Mesenteric fat pad (tissue), 1 donor: ENCODE results near the gene RGS12. TPM values are rescaled to one million over a fixed set of nuclear protein-coding genes. Genes with fewer than 3 reads are reported as not detected.

Experiments
- DNase-seq: peaks from one replicate; pipeline ENCODE4 v3.0.0-alpha.2; 2020; ENCODE audit warnings: low spot score
- total RNA-seq: library from RNA; stranded (reverse); fragmentation: NEBNext Ultra II Directional; extraction: Animal tissue kit (Norgen Biotek cat#: 25700); gene quantifications from one replicate; pipeline ENCODE4 v1.2.1, GENCODE V29; 2021
- donor health status: DM: yes; HTN: yes; CAD: no.

The RGS12 gene
- total RNA-seq, 1 donor from 2014 or later, result 26.3 TPM

GRCh38 chr4:3269991-3270611 lies 22.7 kb upstream of the RGS12 start:
- DNase-seq, result peak; percentile 83

DNA sequence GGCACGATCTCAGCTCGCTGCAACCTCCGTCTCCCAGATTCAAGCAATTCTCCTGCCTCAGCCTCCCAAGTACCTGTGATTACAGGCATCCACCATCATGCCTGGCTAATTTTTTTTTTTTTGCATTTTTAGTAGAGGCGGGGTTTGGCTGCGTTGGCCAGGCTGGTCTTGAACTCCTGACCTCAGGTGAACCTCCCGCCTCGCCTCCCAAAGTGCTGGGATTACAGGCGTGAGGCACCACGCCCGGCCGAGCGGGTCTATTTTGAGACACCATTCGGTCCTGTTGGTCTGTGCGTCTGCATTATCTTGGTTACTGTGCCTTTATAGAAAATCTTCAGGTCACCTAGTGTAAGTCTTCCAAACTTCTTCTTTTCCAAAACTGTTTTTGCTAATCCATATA lies 21.7 kb upstream of the RGS12 start:
- DNase-seq, result no peak

DNA sequence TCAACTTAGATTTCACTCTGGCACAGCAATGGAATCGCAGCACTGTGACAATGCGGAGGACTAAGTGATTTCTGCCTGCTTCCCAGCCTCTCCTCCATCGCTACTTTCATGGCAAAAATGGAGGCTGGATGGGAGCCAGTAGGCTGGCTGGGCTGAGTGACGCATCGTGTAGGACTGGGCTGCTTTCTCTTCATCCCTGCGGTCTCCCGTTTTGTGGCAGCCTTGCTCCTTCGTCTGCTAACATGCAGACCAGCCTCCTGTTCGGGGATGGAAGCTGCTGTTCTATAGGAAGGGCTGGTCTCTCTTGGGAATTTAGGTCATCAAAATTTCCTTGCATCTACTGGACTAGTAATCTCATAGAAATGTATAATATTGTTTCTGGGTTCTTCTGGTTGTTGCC lies 15.8 kb upstream of the RGS12 start:
- DNase-seq, result peak; percentile 81

GRCh38 chr4:3280466-3280865 lies 12.4 kb upstream of the RGS12 start:
- no peak for DNase-seq

GRCh38 chr4:3283483-3283882 lies 9.3 kb upstream of the RGS12 start:
- no peak for DNase-seq

- DNase-seq, result no peak
Measured at GRCh38 chr4:3283916-3284315, 8.9 kb upstream of the RGS12 start.

- peak; percentile 73 for DNase-seq
Measured at GRCh38 chr4:3284734-3285557, 7.9 kb upstream of the RGS12 start.

DNA sequence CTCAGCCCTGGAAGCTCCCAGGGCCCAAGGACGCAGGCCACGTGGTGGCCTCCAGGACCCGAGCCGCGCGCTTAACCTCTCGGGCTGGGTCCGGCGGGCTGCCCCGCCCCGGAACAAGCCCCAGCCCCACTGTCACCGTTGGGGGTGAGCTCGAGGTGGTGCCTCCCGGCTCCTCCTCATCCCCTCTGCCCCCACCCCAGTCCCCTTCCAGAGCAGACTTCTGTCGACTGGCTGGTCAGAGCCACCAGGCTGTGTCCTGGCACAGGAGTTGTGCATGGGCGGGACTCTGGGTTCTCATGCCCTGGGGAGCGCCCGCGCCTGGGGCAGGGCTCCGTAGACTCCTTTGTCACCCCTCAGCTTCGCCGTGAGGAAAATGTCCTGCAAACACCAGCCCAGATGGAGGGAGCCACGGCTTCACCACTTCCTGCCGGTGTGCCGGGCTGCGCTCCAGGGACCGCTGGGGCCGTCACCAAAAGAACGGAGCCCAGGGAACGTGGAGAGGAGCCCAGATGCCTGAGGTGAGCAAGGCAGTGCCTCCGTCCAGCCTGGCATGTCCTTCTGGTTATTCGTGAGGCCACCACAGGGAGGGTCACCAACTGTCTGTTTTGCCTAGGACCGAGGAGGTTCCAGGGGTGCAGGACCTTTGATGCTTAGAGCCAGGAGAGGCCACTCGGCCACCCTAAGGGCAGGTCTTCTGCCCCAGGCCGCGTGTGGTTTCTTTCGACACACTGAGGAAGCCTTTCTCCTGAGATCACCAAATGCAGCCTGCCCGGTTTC lies 7.1 kb upstream of the RGS12 start:
- DNase-seq, result peak; percentile 86

- peak; percentile 85 for DNase-seq
Measured at GRCh38 chr4:3286335-3287175, 6.3 kb upstream of the RGS12 start.

- peak; percentile 81 for DNase-seq
Measured at GRCh38 chr4:3287271-3287971, 5.4 kb upstream of the RGS12 start.

DNA sequence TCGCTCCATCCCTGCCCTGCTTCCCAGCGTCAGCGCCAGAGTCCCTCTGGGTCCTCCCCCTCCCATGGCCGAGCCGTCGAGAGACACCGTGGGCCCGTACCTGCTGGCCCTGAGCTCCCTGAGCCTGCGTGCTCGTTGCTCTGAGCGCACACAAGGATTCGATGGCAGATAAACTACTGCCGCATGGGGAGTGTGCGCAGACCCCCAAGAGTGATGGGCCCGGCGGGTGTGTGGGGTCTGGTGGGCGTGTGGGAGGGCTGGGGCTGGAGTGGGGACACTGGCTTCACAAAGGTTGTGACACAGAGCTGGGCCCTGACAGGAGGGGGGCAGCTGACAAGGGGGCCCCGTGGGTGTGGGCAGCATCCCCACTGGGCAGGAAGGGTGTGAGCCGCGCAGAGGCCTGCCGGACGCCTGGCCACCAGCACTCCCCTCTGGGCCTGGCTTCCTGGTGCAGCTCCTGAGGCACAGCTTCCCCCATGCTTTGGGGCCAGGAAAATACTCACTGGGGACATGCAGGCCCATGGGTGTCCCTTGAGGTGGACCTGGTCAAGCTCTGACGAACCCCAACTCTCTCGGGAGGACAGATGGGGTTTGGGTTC lies 4.8 kb upstream of the RGS12 start:
- DNase-seq, result peak; percentile 86

DNA sequence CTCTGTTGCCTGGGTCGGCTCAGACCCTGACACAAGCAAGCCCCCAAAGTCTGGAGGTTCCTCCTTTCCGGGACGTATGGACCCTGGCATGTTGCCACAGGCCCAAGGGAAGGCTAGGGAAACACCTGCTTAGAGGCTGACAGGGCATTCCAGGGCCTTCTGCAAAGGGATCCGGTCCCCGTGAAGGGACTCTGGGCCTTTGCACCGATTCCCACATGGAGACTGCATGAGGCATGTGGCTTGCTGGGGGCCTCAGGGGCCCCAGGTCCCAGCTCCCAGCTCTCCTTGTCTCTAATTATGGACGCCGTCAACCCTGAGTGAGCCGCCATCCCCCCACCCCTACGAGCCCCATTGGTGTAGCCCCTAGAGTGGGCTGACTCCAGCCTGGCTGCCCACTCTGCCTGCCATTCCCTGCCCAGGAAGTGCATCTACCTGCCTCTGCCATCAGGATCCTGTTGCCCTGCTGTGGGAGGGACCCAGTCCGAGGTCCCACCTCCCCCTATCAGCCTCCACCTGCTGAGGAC lies 4.2 kb upstream of the RGS12 start:
- DNase-seq, result peak; percentile 77

DNA sequence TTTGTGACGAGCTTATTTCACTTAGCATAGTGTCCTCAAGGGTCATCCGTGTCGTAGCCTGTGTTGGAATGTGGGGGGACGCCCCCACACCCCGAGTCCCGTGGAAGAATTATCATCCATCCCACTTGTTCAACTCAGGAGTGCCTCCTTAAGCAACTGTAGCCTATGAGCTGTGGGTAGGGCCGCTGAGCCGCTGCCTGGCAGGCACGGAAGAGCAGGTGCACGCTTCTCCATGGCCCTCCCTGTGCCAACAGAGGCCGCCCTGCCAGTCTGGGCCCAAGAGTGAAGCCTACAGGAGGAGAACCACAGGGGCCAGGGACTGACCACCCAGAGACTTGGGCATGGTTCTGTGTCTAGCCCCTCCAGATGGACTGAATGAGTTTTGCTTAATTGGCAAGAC lies 2.3 kb upstream of the RGS12 start:
- peak; percentile 86 for DNase-seq

GRCh38 chr4:3290889-3291321 lies 1.9 kb upstream of the RGS12 start:
- peak; percentile 72 for DNase-seq

- DNase-seq, result peak; percentile 87
Measured at GRCh38 chr4:3291411-3291968, 1.3 kb upstream of the RGS12 start.

- peak; percentile 91 for DNase-seq
Measured at GRCh38 chr4:3291969-3292570, 751 bp upstream of the RGS12 start.

DNA sequence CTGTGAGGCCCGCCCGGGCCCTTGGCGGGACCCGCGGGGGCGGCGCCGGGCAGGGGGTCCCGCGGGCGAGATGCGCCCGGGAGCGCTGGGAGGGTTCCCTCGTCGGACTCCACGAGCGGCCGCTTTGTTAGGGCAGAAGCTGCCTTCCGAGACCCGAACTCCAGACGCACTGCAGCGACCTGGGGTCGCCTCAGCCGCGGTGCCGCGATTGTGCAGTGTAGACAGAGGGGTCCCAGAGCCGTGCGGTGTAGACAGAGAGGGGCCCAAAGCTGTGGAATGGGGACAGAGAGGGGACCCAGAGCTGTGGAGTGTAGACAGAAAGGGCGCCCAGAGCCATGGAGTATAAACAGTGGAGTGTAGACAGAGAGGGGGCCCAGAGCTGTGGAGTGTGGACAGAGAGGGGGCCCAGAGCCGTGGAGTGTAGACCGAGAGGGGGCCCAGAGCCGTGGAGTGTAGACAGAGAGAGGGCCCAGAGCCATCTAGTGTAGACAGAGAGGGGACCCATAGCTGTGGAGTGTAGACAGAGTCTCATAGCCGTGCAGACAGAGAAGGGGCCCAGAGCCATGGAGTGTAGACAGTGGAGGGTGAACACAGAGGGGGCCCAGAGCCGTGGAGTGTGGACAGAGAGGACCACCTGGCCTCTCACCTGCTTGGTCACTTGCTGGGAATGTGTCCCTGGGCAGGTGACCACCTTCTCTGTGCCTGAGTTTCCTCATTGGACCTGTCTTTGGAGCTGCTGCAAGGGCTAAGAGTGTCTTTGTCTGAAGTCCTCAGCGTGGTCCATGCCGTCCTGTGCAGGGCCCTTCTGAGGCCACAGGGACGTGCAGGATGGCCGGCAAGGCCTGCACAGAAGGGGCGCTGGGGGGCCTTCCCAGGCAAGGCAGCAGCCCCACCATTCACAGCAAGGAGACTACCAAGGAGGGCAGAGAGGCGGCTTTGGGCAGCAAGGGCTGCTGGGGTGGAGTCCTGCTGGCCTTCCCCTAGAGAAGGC lies 875 bp downstream of the RGS12 start:
- DNase-seq, result peak; percentile 87
